NB4 (cell line): ENCODE measurements around the gene LITAF.
A peak's percentile ranks its signal among the peaks of the same experiment; 100 is the strongest.
"Not testable (repeated sequence)": the region's sequence is repeated elsewhere in the genome, so short reads cannot be mapped to it uniquely, and the experiment has no call there.

Experiments used
- DNase-seq: peaks from one replicate; pipeline ENCODE4 v3.0.0; 2010; ENCODE audit warnings: low read depth
- H3K4me3 ChIP-seq: one replicate; pipeline ENCODE4 v1.5.1; 2011; ENCODE audit warnings: mild to moderate bottlenecking, low read depth, low read length, moderate library complexity
- MYC ChIP-seq: IDR thresholded peaks from 2 replicates; pipeline ENCODE4 v1.6.1; 2011; ENCODE audit warnings: low read depth, low read length
- POLR2A ChIP-seq: IDR thresholded peaks from 2 replicates; pipeline ENCODE4 v1.6.1; 2011; ENCODE audit warnings: mild to moderate bottlenecking; ENCODE audit not compliant: insufficient read length; ENCODE audit errors: extremely low read depth
- TF ChIP-seq, protein P1 (sequence below): IDR thresholded peaks from 2 replicates; pipeline ENCODE4 v1.6.1; 2011; ENCODE audit warnings: low read depth, low read length
- TF ChIP-seq, protein P2 (sequence below): IDR thresholded peaks from one replicate; pipeline ENCODE4 v1.5.1; 2012; ENCODE audit warnings: low read depth, low read length

The LITAF gene

DNA sequence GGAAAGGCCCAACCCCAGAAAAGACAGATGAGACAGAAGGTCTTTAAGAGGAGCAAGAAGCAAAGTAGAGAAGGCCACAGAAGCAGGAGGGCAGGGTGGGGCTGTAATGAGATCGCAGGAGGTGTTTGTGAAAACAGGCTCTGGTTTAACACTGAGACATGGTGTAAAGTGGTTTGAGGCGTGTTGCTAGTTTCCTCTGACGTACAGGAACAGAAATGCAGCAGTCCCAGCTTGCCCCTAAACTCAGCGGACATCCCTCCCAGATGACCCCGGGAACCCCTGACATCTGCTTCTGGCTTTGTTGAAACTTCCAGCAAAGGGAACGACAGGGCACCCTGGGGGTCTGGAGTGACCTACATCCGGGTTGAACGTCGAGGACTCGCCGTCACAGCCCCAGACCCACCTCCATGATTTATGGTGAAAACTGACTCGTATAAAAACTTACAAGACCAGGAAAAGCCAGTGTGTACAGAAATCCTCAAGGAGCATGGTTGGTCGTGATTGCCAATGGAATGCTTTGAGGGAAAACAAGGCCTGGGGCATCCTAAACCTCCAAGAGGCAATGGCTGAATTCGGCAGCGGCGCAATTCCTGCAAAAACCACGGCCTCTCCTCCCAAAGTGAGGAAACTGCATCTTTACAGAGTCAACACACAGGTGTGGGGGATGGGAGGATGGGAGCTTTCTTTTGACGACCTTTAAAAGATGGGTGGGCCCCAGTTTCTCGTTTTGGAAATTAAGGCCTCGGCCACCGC is 25.8 kb downstream of the LITAF start:
- H3K4me3 ChIP-seq, result no peak overlapping the region
- TF ChIP-seq, protein P1, sequence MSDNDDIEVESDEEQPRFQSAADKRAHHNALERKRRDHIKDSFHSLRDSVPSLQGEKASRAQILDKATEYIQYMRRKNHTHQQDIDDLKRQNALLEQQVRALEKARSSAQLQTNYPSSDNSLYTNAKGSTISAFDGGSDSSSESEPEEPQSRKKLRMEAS, result no peak
- no peak for TF ChIP-seq MYC
- TF ChIP-seq, protein P2, sequence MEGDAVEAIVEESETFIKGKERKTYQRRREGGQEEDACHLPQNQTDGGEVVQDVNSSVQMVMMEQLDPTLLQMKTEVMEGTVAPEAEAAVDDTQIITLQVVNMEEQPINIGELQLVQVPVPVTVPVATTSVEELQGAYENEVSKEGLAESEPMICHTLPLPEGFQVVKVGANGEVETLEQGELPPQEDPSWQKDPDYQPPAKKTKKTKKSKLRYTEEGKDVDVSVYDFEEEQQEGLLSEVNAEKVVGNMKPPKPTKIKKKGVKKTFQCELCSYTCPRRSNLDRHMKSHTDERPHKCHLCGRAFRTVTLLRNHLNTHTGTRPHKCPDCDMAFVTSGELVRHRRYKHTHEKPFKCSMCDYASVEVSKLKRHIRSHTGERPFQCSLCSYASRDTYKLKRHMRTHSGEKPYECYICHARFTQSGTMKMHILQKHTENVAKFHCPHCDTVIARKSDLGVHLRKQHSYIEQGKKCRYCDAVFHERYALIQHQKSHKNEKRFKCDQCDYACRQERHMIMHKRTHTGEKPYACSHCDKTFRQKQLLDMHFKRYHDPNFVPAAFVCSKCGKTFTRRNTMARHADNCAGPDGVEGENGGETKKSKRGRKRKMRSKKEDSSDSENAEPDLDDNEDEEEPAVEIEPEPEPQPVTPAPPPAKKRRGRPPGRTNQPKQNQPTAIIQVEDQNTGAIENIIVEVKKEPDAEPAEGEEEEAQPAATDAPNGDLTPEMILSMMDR, result no peak
- no peak for TF ChIP-seq POLR2A
- no peak for DNase-seq

DNA sequence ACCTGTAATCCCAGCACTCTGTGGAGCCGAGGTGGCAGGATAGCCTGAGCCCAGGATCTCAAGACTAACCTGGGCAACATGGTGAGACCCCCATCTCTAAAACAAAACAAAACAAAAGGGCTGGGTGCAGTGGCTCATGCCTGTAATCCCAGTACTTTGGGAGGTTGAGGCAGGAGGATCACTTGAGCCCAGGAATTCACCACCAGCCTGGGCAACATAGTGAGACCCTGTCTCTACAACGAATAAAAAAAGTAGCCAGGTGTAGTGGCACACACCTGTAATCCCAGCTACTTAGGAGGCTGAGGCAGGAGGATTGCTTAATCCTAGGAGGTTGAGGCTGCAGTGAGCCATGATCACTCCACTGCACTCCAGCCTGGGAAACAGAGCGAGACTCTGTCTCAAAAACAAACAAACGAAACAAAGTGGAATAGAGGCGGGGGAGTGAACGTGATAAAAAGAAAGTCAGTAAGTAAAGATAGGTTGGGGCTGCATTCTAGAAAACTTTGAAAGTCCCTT is 28.4 kb downstream of the LITAF start:
- not testable (repeated sequence) for H3K4me3 ChIP-seq, DNase-seq

DNA sequence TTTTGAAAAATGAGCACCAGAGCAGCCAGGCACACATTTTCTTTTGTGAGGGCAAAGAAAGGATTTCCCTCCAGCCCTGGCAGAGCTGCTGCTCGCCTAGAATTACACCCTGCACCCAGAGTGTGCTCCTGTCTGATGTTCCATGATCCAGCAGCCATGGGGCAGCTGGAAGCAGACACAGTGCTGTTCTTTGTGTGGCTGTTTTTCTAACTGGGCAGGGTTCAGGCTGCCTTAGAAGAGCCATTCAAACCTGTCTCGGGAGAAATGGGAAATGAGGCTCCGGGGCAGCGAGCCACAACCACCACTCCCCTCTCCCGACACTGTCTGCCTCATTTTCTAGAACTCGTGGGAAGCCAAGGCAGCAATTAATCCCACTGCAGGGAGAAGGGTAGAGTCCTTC is 28.9 kb downstream of the LITAF start:
- no peak for DNase-seq
- TF ChIP-seq POLR2A, result no peak
- TF ChIP-seq, protein P2, result no peak
- no peak overlapping the region for H3K4me3 ChIP-seq

DNA sequence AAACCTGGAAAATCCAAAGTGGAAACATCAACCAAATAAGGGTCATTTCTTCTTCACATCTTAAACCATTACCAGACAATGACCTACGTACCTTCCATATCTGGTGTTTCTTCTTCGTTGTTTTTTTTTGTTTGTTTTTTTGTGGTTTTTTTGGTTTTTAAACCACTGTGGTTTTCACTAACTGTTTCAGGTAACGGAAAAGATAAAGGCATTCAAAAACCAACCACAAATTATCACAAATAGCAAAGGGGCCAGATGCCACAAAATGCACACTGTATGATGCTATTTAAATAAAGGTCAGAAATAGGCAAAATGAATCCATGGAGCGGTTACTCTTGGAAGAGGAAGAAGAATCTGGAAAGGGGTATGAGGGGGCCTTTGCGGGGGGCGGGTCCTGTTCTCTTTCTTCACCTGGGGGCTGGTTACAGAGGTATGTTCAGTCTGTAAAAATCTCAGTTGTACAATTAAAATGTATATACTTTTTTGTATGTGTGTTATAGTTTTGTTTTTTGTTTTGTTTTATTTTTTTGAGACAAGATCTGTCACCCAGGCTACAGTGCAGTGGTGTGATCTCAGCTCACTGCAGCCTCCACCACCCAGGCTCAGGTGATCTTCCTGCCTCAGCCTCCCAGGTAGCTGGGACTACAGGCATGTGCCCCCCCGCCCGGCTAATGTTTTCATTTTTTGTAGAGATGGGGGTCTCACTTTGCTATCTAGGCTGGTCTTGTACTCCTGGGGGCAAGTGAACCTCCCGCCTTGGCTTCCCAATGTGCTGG is 29.6 kb downstream of the LITAF start:
- no peak overlapping the region for H3K4me3 ChIP-seq
- TF ChIP-seq MYC (no peak), POLR2A (no peak)
- TF ChIP-seq, protein P1, result no peak
- TF ChIP-seq, protein P2, result no peak
- no peak for DNase-seq

DNA sequence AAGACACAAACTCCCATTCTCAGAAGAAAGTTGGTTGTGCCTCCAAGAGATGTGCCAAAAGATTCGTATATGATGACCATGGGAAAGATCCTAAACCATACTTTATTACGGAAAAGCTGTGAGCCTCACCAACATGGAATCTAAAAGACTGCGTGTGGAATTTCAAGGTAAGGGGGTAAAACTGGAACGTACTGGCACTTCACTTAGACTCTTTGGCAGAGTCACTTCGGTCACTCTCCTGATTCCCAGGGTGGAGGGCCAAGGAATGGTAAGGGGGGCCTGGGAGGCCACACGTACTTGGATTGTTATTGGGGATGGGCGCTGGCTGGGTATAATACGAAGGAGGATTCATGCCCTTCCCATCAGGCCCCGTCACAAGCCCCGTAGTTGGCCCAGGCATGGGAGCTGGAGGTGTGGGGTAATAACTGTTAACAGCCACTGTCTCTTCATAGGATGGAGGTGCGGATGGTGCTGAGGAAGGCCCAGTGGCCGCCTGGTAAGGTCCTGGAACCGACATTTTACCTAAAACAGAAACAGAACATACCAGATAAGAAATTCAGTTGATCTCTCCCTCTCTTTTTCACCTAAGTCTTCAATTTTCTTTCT is 30.4 kb downstream of the LITAF start:
- H3K4me3 ChIP-seq, result no peak overlapping the region
- no peak for DNase-seq
- TF ChIP-seq, protein P1, result no peak
- TF ChIP-seq POLR2A, result no peak
- no peak for TF ChIP-seq MYC
- TF ChIP-seq, protein P2, result no peak

DNA sequence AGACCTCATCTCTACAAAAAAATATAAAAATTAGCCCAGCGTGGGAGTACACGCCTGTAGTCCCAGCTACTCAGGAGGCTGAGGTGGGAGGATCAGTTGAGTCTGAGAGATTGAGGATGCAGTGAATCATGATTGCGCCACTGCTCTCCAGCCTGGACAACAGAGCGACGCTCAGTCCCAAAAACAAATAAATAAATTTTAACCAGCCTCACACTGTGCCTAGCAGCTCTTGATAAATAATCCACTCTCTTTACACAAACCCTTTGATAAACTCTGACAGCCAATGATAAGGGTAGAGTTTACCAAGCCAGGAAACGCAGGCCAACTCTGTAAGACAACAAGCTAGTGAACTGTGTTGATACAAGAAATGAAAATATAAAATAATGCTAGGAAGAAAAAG is 32.7 kb downstream of the LITAF start:
- no peak overlapping the region for H3K4me3 ChIP-seq
- no peak for TF ChIP-seq POLR2A
- TF ChIP-seq, protein P1, result no peak
- TF ChIP-seq MYC, result no peak
- TF ChIP-seq, protein P2, result no peak
- DNase-seq, result peak; percentile 31
